Measurements from ENCODE around the gene FOXP3. TPM values are rescaled to one million over a fixed set of nuclear protein-coding genes. Genes with fewer than 3 reads are reported as not detected.

Gene FOXP3
- total and polyA plus RNA-seq, 2 experiments from 2014 or later = 0.11 to 0.28 TPM

DNA sequence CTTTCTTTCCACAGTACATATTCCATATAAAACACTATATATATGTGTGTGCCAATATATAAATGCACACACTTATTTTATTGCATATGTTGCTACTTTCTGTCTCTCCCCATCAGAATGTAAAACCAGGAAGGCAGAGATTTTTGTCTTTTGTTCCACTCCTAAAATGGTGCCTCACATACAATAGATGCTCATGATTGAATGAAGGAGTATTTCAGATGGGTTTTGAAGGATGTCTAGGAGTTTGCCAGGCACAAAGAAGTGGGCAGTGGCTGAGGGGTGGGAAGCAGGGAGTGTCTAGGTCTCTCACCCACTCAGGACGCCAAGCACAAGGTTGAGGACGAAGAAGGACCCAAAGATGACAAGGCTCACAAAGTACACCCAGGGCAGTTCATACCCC, 36.8 kb downstream of the FOXP3 start:
- H3K4me3 Mint-ChIP-seq = no peak overlapping the region
- H3K4me3 ChIP-seq = no peak overlapping the region
- H3K4me1 Mint-ChIP-seq = peaks cover 10% of the 10 kb centered on the region; the same call in 2 of the 3 replicates
- H3K36me3 Mint-ChIP-seq (ENCODE audit: low read depth) = no peaks in the 10 kb centered on the region; the same call in 2 of the 3 replicates
- no peaks in the 10 kb centered on the region for H3K27me3 ChIP-seq (ENCODE audit: insufficient read depth)
- no peaks in the 10 kb centered on the region for H3K36me3 ChIP-seq (ENCODE audit: insufficient read depth)
- no peaks in the 10 kb centered on the region for H3K9me3 Mint-ChIP-seq
- H3F3A ChIP-seq (replicated peaks; ENCODE audit: low read depth) = no peaks in the 10 kb centered on the region
- no peaks in the 10 kb centered on the region for H4K20me1 ChIP-seq (replicated peaks; ENCODE audit: insufficient read depth)
- TF ChIP-seq, protein P1, sequence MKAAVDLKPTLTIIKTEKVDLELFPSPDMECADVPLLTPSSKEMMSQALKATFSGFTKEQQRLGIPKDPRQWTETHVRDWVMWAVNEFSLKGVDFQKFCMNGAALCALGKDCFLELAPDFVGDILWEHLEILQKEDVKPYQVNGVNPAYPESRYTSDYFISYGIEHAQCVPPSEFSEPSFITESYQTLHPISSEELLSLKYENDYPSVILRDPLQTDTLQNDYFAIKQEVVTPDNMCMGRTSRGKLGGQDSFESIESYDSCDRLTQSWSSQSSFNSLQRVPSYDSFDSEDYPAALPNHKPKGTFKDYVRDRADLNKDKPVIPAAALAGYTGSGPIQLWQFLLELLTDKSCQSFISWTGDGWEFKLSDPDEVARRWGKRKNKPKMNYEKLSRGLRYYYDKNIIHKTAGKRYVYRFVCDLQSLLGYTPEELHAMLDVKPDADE (IDR thresholded peaks at IDR 0.05) = no peak
- TF ChIP-seq JUNB (IDR thresholded peaks at IDR 0.05; ENCODE audit: unreplicated experiment) = no peak
- no peak for TF ChIP-seq EZH2phosphoT487 (IDR thresholded peaks at IDR 0.05; ENCODE audit: unreplicated experiment)
- TF ChIP-seq, protein P2, sequence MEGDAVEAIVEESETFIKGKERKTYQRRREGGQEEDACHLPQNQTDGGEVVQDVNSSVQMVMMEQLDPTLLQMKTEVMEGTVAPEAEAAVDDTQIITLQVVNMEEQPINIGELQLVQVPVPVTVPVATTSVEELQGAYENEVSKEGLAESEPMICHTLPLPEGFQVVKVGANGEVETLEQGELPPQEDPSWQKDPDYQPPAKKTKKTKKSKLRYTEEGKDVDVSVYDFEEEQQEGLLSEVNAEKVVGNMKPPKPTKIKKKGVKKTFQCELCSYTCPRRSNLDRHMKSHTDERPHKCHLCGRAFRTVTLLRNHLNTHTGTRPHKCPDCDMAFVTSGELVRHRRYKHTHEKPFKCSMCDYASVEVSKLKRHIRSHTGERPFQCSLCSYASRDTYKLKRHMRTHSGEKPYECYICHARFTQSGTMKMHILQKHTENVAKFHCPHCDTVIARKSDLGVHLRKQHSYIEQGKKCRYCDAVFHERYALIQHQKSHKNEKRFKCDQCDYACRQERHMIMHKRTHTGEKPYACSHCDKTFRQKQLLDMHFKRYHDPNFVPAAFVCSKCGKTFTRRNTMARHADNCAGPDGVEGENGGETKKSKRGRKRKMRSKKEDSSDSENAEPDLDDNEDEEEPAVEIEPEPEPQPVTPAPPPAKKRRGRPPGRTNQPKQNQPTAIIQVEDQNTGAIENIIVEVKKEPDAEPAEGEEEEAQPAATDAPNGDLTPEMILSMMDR (conservative IDR thresholded peaks at IDR 0.05; ENCODE audit: low read depth in 2 of 2) = no peak
- no peak for TF ChIP-seq ZNF331 (CRISPR knock-in tag; IDR thresholded peaks at IDR 0.05; ENCODE audit: low read depth)
- TF ChIP-seq CREB1 (CRISPR knock-in tag; IDR thresholded peaks at IDR 0.05; ENCODE audit: low read depth) = no peak
- TF ChIP-seq, protein P3, sequence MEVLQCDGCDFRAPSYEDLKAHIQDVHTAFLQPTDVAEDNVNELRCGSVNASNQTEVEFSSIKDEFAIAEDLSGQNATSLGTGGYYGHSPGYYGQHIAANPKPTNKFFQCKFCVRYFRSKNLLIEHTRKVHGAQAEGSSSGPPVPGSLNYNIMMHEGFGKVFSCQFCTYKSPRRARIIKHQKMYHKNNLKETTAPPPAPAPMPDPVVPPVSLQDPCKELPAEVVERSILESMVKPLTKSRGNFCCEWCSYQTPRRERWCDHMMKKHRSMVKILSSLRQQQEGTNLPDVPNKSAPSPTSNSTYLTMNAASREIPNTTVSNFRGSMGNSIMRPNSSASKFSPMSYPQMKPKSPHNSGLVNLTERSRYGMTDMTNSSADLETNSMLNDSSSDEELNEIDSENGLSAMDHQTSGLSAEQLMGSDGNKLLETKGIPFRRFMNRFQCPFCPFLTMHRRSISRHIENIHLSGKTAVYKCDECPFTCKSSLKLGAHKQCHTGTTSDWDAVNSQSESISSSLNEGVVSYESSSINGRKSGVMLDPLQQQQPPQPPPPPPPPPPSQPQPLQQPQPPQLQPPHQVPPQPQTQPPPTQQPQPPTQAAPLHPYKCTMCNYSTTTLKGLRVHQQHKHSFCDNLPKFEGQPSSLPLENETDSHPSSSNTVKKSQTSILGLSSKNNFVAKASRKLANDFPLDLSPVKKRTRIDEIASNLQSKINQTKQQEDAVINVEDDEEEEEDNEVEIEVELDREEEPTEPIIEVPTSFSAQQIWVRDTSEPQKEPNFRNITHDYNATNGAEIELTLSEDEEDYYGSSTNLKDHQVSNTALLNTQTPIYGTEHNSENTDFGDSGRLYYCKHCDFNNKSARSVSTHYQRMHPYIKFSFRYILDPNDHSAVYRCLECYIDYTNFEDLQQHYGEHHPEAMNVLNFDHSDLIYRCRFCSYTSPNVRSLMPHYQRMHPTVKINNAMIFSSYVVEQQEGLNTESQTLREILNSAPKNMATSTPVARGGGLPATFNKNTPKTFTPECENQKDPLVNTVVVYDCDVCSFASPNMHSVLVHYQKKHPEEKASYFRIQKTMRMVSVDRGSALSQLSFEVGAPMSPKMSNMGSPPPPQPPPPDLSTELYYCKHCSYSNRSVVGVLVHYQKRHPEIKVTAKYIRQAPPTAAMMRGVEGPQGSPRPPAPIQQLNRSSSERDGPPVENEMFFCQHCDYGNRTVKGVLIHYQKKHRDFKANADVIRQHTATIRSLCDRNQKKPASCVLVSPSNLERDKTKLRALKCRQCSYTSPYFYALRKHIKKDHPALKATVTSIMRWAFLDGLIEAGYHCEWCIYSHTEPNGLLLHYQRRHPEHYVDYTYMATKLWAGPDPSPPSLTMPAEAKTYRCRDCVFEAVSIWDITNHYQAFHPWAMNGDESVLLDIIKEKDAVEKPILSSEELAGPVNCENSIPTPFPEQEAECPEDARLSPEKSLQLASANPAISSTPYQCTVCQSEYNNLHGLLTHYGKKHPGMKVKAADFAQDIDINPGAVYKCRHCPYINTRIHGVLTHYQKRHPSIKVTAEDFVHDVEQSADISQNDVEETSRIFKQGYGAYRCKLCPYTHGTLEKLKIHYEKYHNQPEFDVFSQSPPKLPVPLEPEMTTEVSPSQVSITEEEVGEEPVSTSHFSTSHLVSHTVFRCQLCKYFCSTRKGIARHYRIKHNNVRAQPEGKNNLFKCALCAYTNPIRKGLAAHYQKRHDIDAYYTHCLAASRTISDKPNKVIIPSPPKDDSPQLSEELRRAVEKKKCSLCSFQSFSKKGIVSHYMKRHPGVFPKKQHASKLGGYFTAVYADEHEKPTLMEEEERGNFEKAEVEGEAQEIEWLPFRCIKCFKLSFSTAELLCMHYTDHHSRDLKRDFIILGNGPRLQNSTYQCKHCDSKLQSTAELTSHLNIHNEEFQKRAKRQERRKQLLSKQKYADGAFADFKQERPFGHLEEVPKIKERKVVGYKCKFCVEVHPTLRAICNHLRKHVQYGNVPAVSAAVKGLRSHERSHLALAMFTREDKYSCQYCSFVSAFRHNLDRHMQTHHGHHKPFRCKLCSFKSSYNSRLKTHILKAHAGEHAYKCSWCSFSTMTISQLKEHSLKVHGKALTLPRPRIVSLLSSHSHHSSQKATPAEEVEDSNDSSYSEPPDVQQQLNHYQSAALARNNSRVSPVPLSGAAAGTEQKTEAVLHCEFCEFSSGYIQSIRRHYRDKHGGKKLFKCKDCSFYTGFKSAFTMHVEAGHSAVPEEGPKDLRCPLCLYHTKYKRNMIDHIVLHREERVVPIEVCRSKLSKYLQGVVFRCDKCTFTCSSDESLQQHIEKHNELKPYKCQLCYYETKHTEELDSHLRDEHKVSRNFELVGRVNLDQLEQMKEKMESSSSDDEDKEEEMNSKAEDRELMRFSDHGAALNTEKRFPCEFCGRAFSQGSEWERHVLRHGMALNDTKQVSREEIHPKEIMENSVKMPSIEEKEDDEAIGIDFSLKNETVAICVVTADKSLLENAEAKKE (CRISPR knock-in tag; IDR thresholded peaks at IDR 0.05) = no peak
- no peak for TF ChIP-seq EZH2 (IDR thresholded peaks at IDR 0.05; ENCODE audit: low read depth, unreplicated experiment)
- no peak overlapping the region for H3K27ac Mint-ChIP-seq
- no peak for ATAC-seq
- no peak overlapping the region for H3K27ac ChIP-seq (ENCODE audit: low read depth)
- no peaks in the 10 kb centered on the region for H3K79me2 ChIP-seq (replicated peaks; ENCODE audit: insufficient read depth)
- no peaks in the 10 kb centered on the region for H3K4me1 ChIP-seq (ENCODE audit: insufficient read depth)
- no peak overlapping the region for H2AFZ ChIP-seq
- no peak for DNase-seq (ENCODE audit: low spot score)
- peaks cover 14% of the 10 kb centered on the region for H3K27me3 Mint-ChIP-seq (ENCODE audit: insufficient read depth, low read depth, poor library complexity)
- H3K9me2 ChIP-seq (ENCODE audit: insufficient read depth) = no peaks in the 10 kb centered on the region
- H3K4me2 ChIP-seq = no peak overlapping the region
